HG03342 (cell line): ENCODE measurements around the gene MARCOL.
"Not testable (repeated sequence)": the region's sequence is repeated elsewhere in the genome, so short reads cannot be mapped to it uniquely, and the experiment has no call there.

ENCODE experiments used
- ATAC-seq: cut with Tn5 transposase; IDR thresholded peaks from one replicate; pipeline ENCODE4 v1.9.1; 2021; ENCODE audit warnings: mild to moderate bottlenecking, moderate library complexity; ENCODE audit not compliant: unreplicated experiment

The MARCOL gene

GRCh38 chr5:148261221-148261620, 22.9 kb downstream of the MARCOL start:
- ATAC-seq = no peak

GRCh38 chr5:148267962-148268361, 29.6 kb downstream of the MARCOL start:
- ATAC-seq = no peak

GRCh38 chr5:148268566-148268965, 30.2 kb downstream of the MARCOL start, which contains the start of gene SPINK13:
Gene SPINK13 (plus strand): TSS chr5:148268794. CDS start chr5:148270073, 1,279 bp downstream.
- ATAC-seq = no peak

- not testable (repeated sequence) for ATAC-seq
Measured at GRCh38 chr5:148275129-148275528, 36.8 kb downstream of the MARCOL start.

- not testable (repeated sequence) for ATAC-seq
Measured at GRCh38 chr5:148280893-148281292, 42.6 kb downstream of the MARCOL start.

- not testable (repeated sequence) for ATAC-seq
Measured at GRCh38 chr5:148281336-148281735, 43.0 kb downstream of the MARCOL start.

GRCh38 chr5:148290271-148291195, 52.2 kb downstream of the MARCOL start:
- ATAC-seq = peak; percentile 49
